ENCODE results near the gene LCOR.
"Not testable (repeated sequence)": the region's sequence is repeated elsewhere in the genome, so short reads cannot be mapped to it uniquely, and the experiment has no call there.

LCOR gene

GRCh38 chr10:97023401-97024167 is 191.5 kb downstream of the LCOR start:
- intact Hi-C loops (cut with DNase I): loop anchor here (10.0 kb wide), 1 partner anchor 649 kb away; no protein-coding TSS in a partner anchor
- peak in 1 of 10 donors; percentile 7 for DNase-seq

- DNase-seq: peak in 1 of 10 donors; percentile 11
- intact Hi-C loops (cut with DNase I): loop anchor here (1.0 to 10.0 kb wide), 2 partner anchors 192 to 650 kb away; partner anchors contain the start of gene LCOR
Observed at GRCh38 chr10:97024168-97025073, 192.3 kb downstream of the LCOR start.

- DNase-seq: peak in 6 of 10 donors; percentile 48 to 92 (median 70)
- intact Hi-C loops (cut with DNase I): loop anchor here (1.0 to 10.0 kb wide), 2 partner anchors 193 to 651 kb away; partner anchors contain the start of gene LCOR
Observed at GRCh38 chr10:97025613-97026242, 193.6 kb downstream of the LCOR start.

GRCh38 chr10:97028126-97028831 is 196.2 kb downstream of the LCOR start:
- DNase-seq: no peak
- intact Hi-C loops (cut with DNase I): loop anchor here (10.0 kb wide), 1 partner anchor 653 kb away; no protein-coding TSS in a partner anchor

GRCh38 chr10:97028832-97029178 is 196.7 kb downstream of the LCOR start:
- intact Hi-C loops (cut with DNase I): loop anchor here (10.0 kb wide), 1 partner anchor 654 kb away; no protein-coding TSS in a partner anchor
- DNase-seq: no peak

- intact Hi-C loops (cut with DNase I): loop anchor here (10.0 kb wide), 1 partner anchor 654 kb away; no protein-coding TSS in a partner anchor
- no peak for DNase-seq
Observed at GRCh38 chr10:97029271-97029670, 197.2 kb downstream of the LCOR start.

GRCh38 chr10:97030894-97031293 is 198.8 kb downstream of the LCOR start:
- DNase-seq: no peak
- intact Hi-C loops (cut with DNase I): no loop called here

GRCh38 chr10:97031459-97031858 is 199.4 kb downstream of the LCOR start:
- peak in 1 of 10 donors; percentile 79 for DNase-seq
- intact Hi-C loops (cut with DNase I): no loop called here

GRCh38 chr10:97032624-97033023 is 200.5 kb downstream of the LCOR start:
- intact Hi-C loops (cut with DNase I): no loop called here
- peak in 1 of 10 donors; percentile 75 for DNase-seq

- DNase-seq: peak in 2 of 10 donors; percentile 36 to 67
- intact Hi-C loops (cut with DNase I): not testable (repeated sequence)
Observed at GRCh38 chr10:97033841-97034240, 201.7 kb downstream of the LCOR start.

- intact Hi-C loops (cut with DNase I): no loop called here
- peak in 1 of 10 donors; percentile 40 for DNase-seq
Observed at GRCh38 chr10:97034301-97034700, 202.2 kb downstream of the LCOR start.

- peak in 2 of 10 donors; percentile 49 to 56 for DNase-seq
- intact Hi-C loops (cut with DNase I): no loop called here
Observed at GRCh38 chr10:97034958-97035769, 203.1 kb downstream of the LCOR start.

GRCh38 chr10:97037365-97038361 is 205.6 kb downstream of the LCOR start:
- DNase-seq: peak; percentile 63 to 96 (median 84)
- intact Hi-C loops (cut with DNase I): loop anchor here (1.0 kb wide), 1 partner anchor 173 kb away; no protein-coding TSS in a partner anchor

GRCh38 chr10:97038688-97039087 is 206.6 kb downstream of the LCOR start:
- DNase-seq: peak in 1 of 10 donors; percentile 48
- intact Hi-C loops (cut with DNase I): loop anchor here (1.0 kb wide), 1 partner anchor 172 kb away; no protein-coding TSS in a partner anchor

GRCh38 chr10:97039538-97040247 is 207.6 kb downstream of the LCOR start:
- DNase-seq: peak in 2 of 10 donors; percentile 70 to 71
- intact Hi-C loops (cut with DNase I): no loop called here

- intact Hi-C loops (cut with DNase I): no loop called here
Observed at GRCh38 chr10:97040248-97040584, 208.1 kb downstream of the LCOR start.

GRCh38 chr10:97040706-97041105 is 208.6 kb downstream of the LCOR start:
- intact Hi-C loops (cut with DNase I): no loop called here
- DNase-seq: peak in 1 of 10 donors; percentile 37

More at GRCh38 chr10:97040248-97040584, 208.1 kb downstream of the LCOR start:
- DNase-seq: no peak
